Activated naive CD4-positive, alpha-beta T cell (primary cell): ENCODE measurements around the gene DXO.

Experiments
- DNase-seq, 4 experiments: peaks; one replicate each; lab custom pipeline; 2025; lab: John Stamatoyannopoulos, UW

DXO gene

GRCh38 chr6:31928672-31928939, 43.3 kb downstream of the DXO start:
- no peak for DNase-seq

GRCh38 chr6:31927863-31928671, 43.9 kb downstream of the DXO start:
- DNase-seq: no peak

GRCh38 chr6:31927242-31927862, 44.6 kb downstream of the DXO start, which contains the start of gene C2:
C2 (plus strand) TSS chr6:31927717; CDS start chr6:31927753, 36 bp downstream.
- no peak for DNase-seq

- no peak for DNase-seq
Measured at GRCh38 chr6:31922942-31923341, 49.0 kb downstream of the DXO start.

GRCh38 chr6:31920811-31921210, 51.1 kb downstream of the DXO start:
- DNase-seq: no peak
